Measurements from ENCODE around the gene RFC1.

DNA sequence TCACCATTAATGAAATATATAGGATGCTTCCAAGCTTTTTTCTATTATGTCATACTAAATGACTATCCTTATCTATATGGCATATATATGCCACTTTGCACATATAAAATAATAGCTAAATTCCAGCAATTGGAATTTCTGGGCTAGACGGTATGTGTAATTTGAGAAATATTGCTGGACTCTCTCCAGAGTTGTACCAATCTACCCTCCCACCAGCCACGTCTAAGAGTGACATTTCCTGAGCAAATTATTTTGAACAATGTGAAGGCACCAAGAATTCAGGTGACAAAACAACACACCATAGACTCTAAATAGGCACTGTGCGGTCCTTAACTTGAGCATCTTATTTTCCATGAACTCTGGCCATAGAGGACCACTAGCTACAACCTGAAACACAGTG, 62.3 kb downstream of the RFC1 start:
- TF ChIP-seq, protein P1, sequence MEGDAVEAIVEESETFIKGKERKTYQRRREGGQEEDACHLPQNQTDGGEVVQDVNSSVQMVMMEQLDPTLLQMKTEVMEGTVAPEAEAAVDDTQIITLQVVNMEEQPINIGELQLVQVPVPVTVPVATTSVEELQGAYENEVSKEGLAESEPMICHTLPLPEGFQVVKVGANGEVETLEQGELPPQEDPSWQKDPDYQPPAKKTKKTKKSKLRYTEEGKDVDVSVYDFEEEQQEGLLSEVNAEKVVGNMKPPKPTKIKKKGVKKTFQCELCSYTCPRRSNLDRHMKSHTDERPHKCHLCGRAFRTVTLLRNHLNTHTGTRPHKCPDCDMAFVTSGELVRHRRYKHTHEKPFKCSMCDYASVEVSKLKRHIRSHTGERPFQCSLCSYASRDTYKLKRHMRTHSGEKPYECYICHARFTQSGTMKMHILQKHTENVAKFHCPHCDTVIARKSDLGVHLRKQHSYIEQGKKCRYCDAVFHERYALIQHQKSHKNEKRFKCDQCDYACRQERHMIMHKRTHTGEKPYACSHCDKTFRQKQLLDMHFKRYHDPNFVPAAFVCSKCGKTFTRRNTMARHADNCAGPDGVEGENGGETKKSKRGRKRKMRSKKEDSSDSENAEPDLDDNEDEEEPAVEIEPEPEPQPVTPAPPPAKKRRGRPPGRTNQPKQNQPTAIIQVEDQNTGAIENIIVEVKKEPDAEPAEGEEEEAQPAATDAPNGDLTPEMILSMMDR (IDR thresholded peaks at IDR 0.05; ENCODE audit: poor library complexity): no peak
- TF ChIP-seq EZH2 (IDR thresholded peaks at IDR 0.05; ENCODE audit: borderline replicate concordance) (no peak), EZH2phosphoT487 (IDR thresholded peaks at IDR 0.05; ENCODE audit: low read depth, severe bottlenecking, unreplicated experiment) (no peak)
